Astrocyte (in vitro differentiated cells and primary cell): Measurements from ENCODE around the gene IQSEC3.

Source experiments
- EZH2 ChIP-seq: IDR thresholded peaks from 2 replicates; pipeline ENCODE4 v1.6.1; 2012; ENCODE audit warnings: mild to moderate bottlenecking, low read length, inconsistent platforms; ENCODE audit not compliant: insufficient read depth
- TF ChIP-seq, protein P1 (sequence below): IDR thresholded peaks from 2 replicates; pipeline ENCODE4 v1.5.1; 2011; ENCODE audit warnings: low read depth, mild to moderate bottlenecking, inconsistent platforms, low read length, moderate library complexity; ENCODE audit not compliant: insufficient read depth

- TF ChIP-seq, protein P1, sequence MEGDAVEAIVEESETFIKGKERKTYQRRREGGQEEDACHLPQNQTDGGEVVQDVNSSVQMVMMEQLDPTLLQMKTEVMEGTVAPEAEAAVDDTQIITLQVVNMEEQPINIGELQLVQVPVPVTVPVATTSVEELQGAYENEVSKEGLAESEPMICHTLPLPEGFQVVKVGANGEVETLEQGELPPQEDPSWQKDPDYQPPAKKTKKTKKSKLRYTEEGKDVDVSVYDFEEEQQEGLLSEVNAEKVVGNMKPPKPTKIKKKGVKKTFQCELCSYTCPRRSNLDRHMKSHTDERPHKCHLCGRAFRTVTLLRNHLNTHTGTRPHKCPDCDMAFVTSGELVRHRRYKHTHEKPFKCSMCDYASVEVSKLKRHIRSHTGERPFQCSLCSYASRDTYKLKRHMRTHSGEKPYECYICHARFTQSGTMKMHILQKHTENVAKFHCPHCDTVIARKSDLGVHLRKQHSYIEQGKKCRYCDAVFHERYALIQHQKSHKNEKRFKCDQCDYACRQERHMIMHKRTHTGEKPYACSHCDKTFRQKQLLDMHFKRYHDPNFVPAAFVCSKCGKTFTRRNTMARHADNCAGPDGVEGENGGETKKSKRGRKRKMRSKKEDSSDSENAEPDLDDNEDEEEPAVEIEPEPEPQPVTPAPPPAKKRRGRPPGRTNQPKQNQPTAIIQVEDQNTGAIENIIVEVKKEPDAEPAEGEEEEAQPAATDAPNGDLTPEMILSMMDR: no peak
- no peak for TF ChIP-seq EZH2
Measured at GRCh38 chr12:177336-177979, 110.9 kb downstream of the IQSEC3 start.
